ENCODE data around the gene COBL. TPM values are rescaled to one million over a fixed set of nuclear protein-coding genes. Genes with fewer than 3 reads are reported as not detected.

Gene COBL, protein sequence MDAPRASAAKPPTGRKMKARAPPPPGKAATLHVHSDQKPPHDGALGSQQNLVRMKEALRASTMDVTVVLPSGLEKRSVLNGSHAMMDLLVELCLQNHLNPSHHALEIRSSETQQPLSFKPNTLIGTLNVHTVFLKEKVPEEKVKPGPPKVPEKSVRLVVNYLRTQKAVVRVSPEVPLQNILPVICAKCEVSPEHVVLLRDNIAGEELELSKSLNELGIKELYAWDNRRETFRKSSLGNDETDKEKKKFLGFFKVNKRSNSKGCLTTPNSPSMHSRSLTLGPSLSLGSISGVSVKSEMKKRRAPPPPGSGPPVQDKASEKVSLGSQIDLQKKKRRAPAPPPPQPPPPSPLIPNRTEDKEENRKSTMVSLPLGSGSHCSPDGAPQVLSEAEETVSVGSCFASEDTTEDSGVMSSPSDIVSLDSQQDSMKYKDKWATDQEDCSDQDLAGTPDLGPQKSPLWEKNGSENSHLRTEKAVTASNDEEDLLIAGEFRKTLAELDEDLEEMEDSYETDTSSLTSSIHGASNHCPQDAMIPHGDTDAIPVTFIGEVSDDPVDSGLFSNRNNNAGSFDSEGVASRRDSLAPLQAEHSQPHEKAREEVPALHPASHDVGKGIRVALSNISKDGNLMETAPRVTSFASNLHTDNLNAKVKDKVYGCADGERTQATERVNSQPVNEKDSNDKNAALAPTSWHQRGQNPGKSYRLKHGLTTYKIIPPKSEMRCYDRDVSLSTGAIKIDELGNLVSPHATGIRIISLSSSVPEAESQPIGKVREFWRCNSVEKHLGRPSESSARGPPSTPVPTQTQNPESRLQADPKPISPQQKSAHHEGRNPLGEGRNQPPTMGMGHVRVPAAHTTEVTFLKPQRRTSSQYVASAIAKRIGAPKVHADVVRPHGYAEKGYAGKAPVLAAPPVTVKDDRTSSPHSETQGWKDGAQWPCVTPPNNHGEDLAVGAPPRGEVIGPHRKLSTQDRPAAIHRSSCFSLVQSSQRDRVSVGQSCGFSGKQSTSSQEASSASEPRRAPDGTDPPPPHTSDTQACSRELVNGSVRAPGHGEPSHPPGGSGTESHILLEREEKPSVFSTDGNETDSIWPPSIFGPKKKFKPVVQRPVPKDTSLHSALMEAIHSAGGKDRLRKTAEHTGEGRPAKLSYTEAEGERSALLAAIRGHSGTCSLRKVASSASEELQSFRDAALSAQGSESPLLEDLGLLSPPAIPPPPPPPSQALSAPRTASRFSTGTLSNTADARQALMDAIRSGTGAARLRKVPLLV
- 10 to 100 TPM; 17.2 to 59.7 (median 31.0) TPM for total RNA-seq

DNA sequence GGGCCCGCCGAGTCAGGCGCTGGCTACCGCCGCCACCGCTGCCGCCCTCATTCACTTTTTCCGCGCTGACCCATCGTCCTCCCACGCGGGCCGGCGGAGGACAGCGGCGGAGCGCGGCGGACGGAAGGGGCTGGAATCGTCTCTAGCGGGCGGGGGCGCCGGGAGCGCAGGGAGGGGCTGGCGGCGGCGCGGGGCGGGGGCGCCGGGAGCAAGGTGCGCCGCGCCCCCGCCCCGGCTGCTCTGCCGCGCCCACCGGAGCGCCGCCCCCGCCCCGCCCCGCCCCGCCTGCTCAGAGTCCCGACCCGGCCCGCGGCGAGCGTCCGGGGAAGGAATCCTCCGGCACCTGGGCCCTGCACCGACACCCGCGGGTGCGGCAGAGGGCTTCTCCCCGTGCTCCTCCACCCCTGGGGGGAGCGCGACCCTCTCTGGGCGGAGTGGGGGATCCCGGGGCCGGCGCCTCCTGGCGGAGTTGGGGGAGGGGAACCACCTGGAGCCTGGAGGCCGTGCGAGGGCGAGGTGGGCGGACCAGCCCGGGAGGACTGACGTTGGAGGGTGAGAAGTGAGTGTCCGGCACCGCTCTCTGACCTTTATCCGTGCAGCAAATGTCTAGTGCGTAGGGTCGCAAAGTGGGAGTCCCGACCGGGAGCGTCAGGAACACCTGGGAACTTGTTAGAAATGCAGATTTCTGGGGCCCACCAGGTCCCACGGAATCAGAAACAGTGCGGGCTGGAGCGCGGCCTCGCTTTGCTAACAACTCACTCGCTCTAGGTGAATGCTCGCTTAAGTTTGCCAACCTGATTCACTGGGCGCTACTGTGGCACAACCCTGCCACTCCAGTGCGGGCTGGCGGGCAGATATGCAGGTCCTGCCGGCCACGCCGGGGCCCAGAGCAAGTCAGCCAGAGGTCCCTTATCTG lies at the start of gene COBL:
Gene COBL (minus strand): TSS at position 144 of the 916 bp plus-strand sequence. CDS start 176 bp downstream, outside the sequence.
- Histone ChIP-seq H3K4me3 (peak within 1 kb of the TSS; percentile 50 to 85), H3K9me3 (no peaks in the 10 kb centered on the region), H3K27ac (peak within 1 kb of the TSS; percentile 42 to 89 (median 83)), H3K4me1 (peaks cover 0 to 52% (median 3%) of the 10 kb centered on the region in 3 donors), H3K36me3 (no peaks in the 10 kb centered on the region), H3K27me3 (peaks cover 8% of the 10 kb centered on the region)
- TF ChIP-seq, protein P1, sequence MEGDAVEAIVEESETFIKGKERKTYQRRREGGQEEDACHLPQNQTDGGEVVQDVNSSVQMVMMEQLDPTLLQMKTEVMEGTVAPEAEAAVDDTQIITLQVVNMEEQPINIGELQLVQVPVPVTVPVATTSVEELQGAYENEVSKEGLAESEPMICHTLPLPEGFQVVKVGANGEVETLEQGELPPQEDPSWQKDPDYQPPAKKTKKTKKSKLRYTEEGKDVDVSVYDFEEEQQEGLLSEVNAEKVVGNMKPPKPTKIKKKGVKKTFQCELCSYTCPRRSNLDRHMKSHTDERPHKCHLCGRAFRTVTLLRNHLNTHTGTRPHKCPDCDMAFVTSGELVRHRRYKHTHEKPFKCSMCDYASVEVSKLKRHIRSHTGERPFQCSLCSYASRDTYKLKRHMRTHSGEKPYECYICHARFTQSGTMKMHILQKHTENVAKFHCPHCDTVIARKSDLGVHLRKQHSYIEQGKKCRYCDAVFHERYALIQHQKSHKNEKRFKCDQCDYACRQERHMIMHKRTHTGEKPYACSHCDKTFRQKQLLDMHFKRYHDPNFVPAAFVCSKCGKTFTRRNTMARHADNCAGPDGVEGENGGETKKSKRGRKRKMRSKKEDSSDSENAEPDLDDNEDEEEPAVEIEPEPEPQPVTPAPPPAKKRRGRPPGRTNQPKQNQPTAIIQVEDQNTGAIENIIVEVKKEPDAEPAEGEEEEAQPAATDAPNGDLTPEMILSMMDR (IDR thresholded peaks at IDR 0.05) = no peak
- TF ChIP-seq POLR2A (IDR thresholded peaks at IDR 0.05) (no peak), POLR2AphosphoS5 (IDR thresholded peaks at IDR 0.05) (no peak), EP300 (IDR thresholded peaks at IDR 0.05) (no peak)
- ATAC-seq = peak; percentile 37
- WGBS, 2 donors (ENCODE audit: low coverage in 1 of 2) = 33% methylated on average over 1 of the region's 94 CpGs; no CpG with 5 or more reads in 1 of the 2 donors

DNA sequence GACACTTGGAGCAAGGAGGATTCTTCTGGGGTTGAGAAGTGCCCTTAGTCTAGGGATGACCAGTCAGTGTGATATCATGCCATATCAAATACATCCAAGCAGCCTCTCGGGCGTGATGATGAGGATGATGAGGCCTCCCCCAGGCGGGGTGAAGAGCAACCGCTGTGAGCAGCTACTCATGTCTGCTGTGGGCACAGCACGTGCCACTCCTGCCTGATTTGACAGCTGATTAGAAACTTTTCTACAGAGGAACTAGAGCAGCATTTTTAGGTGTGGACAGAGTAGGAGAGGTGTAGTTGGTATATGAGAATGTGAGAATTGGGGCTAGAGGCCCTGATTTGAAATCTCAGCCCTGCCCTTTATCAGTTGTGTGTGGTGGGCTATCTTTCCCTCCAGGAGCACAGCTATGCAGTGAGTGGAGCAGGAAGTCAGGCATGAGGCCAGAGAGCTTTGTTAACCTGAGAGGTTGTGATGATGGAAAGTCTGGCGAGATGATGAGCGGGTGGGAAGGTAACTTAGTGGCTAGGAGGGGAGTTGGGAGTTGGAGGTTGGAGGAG lies 49.6 kb upstream of the COBL start:
- H3K27ac ChIP-seq = no peak overlapping the region
- WGBS, 2 donors (ENCODE audit: low coverage in 1 of 2) = 77 to 93% methylated on average over 4 to 6 of the region's 7 CpGs
- no peaks in the 10 kb centered on the region for H3K4me1 ChIP-seq
- H3K9me3 ChIP-seq = no peaks in the 10 kb centered on the region
- TF ChIP-seq EP300 (IDR thresholded peaks at IDR 0.05) (no peak), POLR2AphosphoS5 (IDR thresholded peaks at IDR 0.05) (no peak), POLR2A (IDR thresholded peaks at IDR 0.05) (no peak)
- TF ChIP-seq, protein P1 (IDR thresholded peaks at IDR 0.05) = no peak
- ATAC-seq = no peak
- no peaks in the 10 kb centered on the region for H3K27me3 ChIP-seq
- H3K36me3 ChIP-seq = no peaks in the 10 kb centered on the region
- no peak overlapping the region for H3K4me3 ChIP-seq

DNA sequence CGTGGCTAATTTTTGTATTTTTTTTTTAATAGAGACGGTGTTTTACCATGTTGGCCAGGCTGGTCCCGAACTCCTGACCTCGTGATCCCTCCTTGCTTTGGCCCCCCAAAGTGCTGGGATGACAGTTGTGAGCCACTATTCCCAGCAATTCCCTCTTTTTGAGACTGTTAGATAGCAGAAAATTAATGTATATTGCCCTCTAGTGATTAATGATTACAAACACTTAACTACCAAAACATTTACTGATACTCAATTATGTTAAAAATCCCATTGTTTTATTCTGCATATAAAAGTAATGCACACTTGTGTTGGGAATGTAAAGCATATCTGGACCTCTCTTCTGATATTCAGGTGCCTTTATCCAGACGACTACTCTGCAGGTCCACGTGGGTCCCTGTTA lies 41.2 kb upstream of the COBL start:
- Histone ChIP-seq H3K27ac (no peak overlapping the region), H3K4me1 (no peaks in the 10 kb centered on the region), H3K36me3 (no peaks in the 10 kb centered on the region), H3K4me3 (no peak overlapping the region), H3K27me3 (no peaks in the 10 kb centered on the region), H3K9me3 (no peaks in the 10 kb centered on the region)
- 65 to 81% methylated on average over 6 of the region's 6 CpGs for WGBS, 2 donors (ENCODE audit: low coverage in 1 of 2)
- TF ChIP-seq, protein P1 (IDR thresholded peaks at IDR 0.05) = peak in 1 of 4 experiments; percentile 23
- no peak for TF ChIP-seq POLR2AphosphoS5 (IDR thresholded peaks at IDR 0.05)
- ATAC-seq = no peak
